SK-N-SH treated with all-trans-retinoic acid at 6 μM for 48 hours (cell line): Measurements from ENCODE around the gene DCAF12L1.

Experiments used
- ATAC-seq: fragments of 200-7000 bp; cut with Tn5 transposase; 3 replicates; pipeline ENCODE4 v1.9.1; 2020; ENCODE audit warnings: mild to moderate bottlenecking, moderate library complexity
- ARNTL ChIP-seq: fragments of 450-650 bp; formaldehyde crosslinking; IDR thresholded peaks from 2 replicates; pipeline ENCODE4 v1.5.0; 2020; ENCODE audit warnings: low read depth, mild to moderate bottlenecking, moderate library complexity, borderline replicate concordance
- BACH2 ChIP-seq: fragments of 250-450 bp; sonication (Bioruptor Pico); IDR thresholded peaks from 2 replicates; pipeline ENCODE4 v1.9.0; 2021; ENCODE audit warnings: mild to moderate bottlenecking, borderline replicate concordance
- CREB5 ChIP-seq: fragments of 250-450 bp; sonication (Bioruptor Pico); IDR thresholded peaks from 2 replicates; pipeline ENCODE4 v1.5.1; 2020; ENCODE audit warnings: low read depth, mild to moderate bottlenecking, moderate library complexity
- CSRNP3 ChIP-seq: fragments of 250-450 bp; sonication (Bioruptor Pico); IDR thresholded peaks from 2 replicates; pipeline ENCODE4 v1.5.1; 2021; ENCODE audit warnings: mild to moderate bottlenecking, moderate library complexity
- ESRRG ChIP-seq: fragments of 250-450 bp; sonication (Bioruptor Pico); IDR thresholded peaks from 2 replicates; pipeline ENCODE4 v1.6.1; 2021; ENCODE audit warnings: mild to moderate bottlenecking
- GLIS3 ChIP-seq: fragments of 250-450 bp; sonication (Bioruptor Pico); IDR thresholded peaks from 2 replicates; pipeline ENCODE4 v1.5.0; 2020; ENCODE audit warnings: mild to moderate bottlenecking, moderate library complexity
- OSR1 ChIP-seq: fragments of 250-450 bp; sonication (Bioruptor Pico); IDR thresholded peaks from 2 replicates; pipeline ENCODE4 v1.8.0; 2022; ENCODE audit warnings: moderate library complexity, mild to moderate bottlenecking, inconsistent platforms
- PATZ1 ChIP-seq: fragments of 250-450 bp; sonication (Bioruptor Pico); IDR thresholded peaks from 2 replicates; pipeline ENCODE4 v1.8.0; 2020; ENCODE audit warnings: mild to moderate bottlenecking, moderate library complexity, borderline replicate concordance
- POU6F1 ChIP-seq: fragments of 250-450 bp; sonication (Bioruptor Pico); IDR thresholded peaks from 2 replicates; pipeline ENCODE4 v1.8.0; 2021; ENCODE audit warnings: low read depth, mild to moderate bottlenecking, moderate library complexity, borderline replicate concordance
- PPARA ChIP-seq: fragments of 250-450 bp; sonication (Bioruptor Pico); IDR thresholded peaks from 2 replicates; pipeline ENCODE4 v1.5.0; 2020; ENCODE audit warnings: mild to moderate bottlenecking, borderline replicate concordance
- SNAI2 ChIP-seq: fragments of 250-450 bp; sonication (Bioruptor Pico); IDR thresholded peaks from 2 replicates; pipeline ENCODE4 v1.5.0; 2020; ENCODE audit warnings: mild to moderate bottlenecking, moderate library complexity
- TCF4 ChIP-seq: fragments of 250-450 bp; sonication (Bioruptor Pico); IDR thresholded peaks from 2 replicates; pipeline ENCODE4 v1.8.0; 2021; ENCODE audit warnings: mild to moderate bottlenecking, moderate library complexity, borderline replicate concordance
- TOX ChIP-seq: fragments of 250-450 bp; sonication (Bioruptor Pico); IDR thresholded peaks from 2 replicates; pipeline ENCODE4 v1.8.0; 2021; ENCODE audit warnings: mild to moderate bottlenecking, moderate library complexity, borderline replicate concordance
- TSHZ2 ChIP-seq: fragments of 250-450 bp; sonication (Bioruptor Pico); IDR thresholded peaks from 2 replicates; pipeline ENCODE4 v1.5.0; 2020; ENCODE audit warnings: mild to moderate bottlenecking, moderate library complexity
- ZC3H10 ChIP-seq: fragments of 250-450 bp; sonication (Bioruptor Pico); IDR thresholded peaks from 2 replicates; pipeline ENCODE4 v1.5.1; 2021; ENCODE audit warnings: mild to moderate bottlenecking, moderate library complexity
- ZFP30 ChIP-seq: fragments of 450-650 bp; formaldehyde crosslinking; IDR thresholded peaks from 2 replicates; pipeline ENCODE4 v1.5.0; 2022; ENCODE audit warnings: mild to moderate bottlenecking, moderate library complexity
- ZNF565 ChIP-seq: fragments of 450-650 bp; formaldehyde crosslinking; conservative IDR thresholded peaks from 2 replicates; pipeline ENCODE4 v1.5.0; 2020; ENCODE audit warnings: low read depth, mild to moderate bottlenecking, moderate library complexity
- ZNF8 ChIP-seq: fragments of 450-650 bp; formaldehyde crosslinking; IDR thresholded peaks from 2 replicates; pipeline ENCODE4 v1.5.0; 2020; ENCODE audit warnings: mild to moderate bottlenecking, moderate library complexity

The DCAF12L1 gene

GRCh38 chrX:126552313-126553022 lies at the start of gene DCAF12L1:
Gene DCAF12L1 (minus strand): TSS chrX:126552814. CDS start chrX:126552608, 206 bp downstream.
- ATAC-seq, result no peak

GRCh38 chrX:126580877-126581276 lies 28.3 kb upstream of the DCAF12L1 start:
- ATAC-seq, result no peak
- TF ChIP-seq ZNF565 (no peak), OSR1 (CRISPR knock-in tag) (no peak), ARNTL (CRISPR knock-in tag) (no peak), TSHZ2 (CRISPR knock-in tag) (no peak), PPARA (CRISPR knock-in tag) (no peak), SNAI2 (CRISPR knock-in tag) (no peak)

More at GRCh38 chrX:126552313-126553022, at the start of gene DCAF12L1:
- TF ChIP-seq SNAI2 (CRISPR knock-in tag) (no peak), BACH2 (CRISPR knock-in tag) (no peak), CSRNP3 (CRISPR knock-in tag) (no peak), ZC3H10 (CRISPR knock-in tag) (no peak), CREB5 (CRISPR knock-in tag) (no peak), GLIS3 (CRISPR knock-in tag) (no peak), PATZ1 (CRISPR knock-in tag) (no peak), TSHZ2 (CRISPR knock-in tag) (no peak), OSR1 (CRISPR knock-in tag) (no peak), POU6F1 (no peak), ESRRG (CRISPR knock-in tag) (no peak)

- ATAC-seq, result no peak
- TF ChIP-seq BACH2 (CRISPR knock-in tag), result no peak
- TF ChIP-seq CREB5 (CRISPR knock-in tag), result no peak
- no peak for TF ChIP-seq TCF4 (CRISPR knock-in tag)
- TF ChIP-seq OSR1 (CRISPR knock-in tag), result no peak
- TF ChIP-seq TOX (CRISPR knock-in tag), result no peak
- no peak for TF ChIP-seq CSRNP3 (CRISPR knock-in tag)
- no peak for TF ChIP-seq ZNF8 (CRISPR knock-in tag)
- TF ChIP-seq ZFP30 (CRISPR knock-in tag), result no peak
- no peak for TF ChIP-seq SNAI2 (CRISPR knock-in tag)
- no peak for TF ChIP-seq PPARA (CRISPR knock-in tag)
Measured at GRCh38 chrX:126575911-126576310, 23.3 kb upstream of the DCAF12L1 start.
